GM12878 (cell line): ENCODE results near the gene EMP1. TPM values are rescaled to one million over a fixed set of nuclear protein-coding genes. Genes with fewer than 3 reads are reported as not detected.

Source experiments
- ATAC-seq: fragments of 200-7000 bp; cut with Tn5 transposase; 3 replicates; pipeline ENCODE4 v1.9.1; 2020; ENCODE audit warnings: mild to moderate bottlenecking, moderate library complexity
- BruUV-seq: library from RNA; stranded (reverse); fragments of 400-500 nt; replicated peaks from 2 replicates; lab custom pipeline; 2021; lab: Mats Ljungman, UMichigan
- CTCF ChIA-PET: fragments of 300-600 bp; sonication (Branson Sonifier 250); formaldehyde crosslinking; extraction: SDS; loops from one replicate; lab custom pipeline; 2021; ENCODE audit warnings: inconsistent platforms; lab: Yijun Ruan, JAX
- POLR2A ChIA-PET: fragments of 350-600 bp; formaldehyde crosslinking; extraction: SDS; loops from one replicate; lab custom pipeline; 2021; ENCODE audit warnings: inconsistent platforms; lab: Charles Lee
- RAD21 ChIA-PET: fragments of 300-600 bp; sonication (Branson Sonifier 250); formaldehyde crosslinking; loops from one replicate; lab custom pipeline; 2023; ENCODE audit warnings: antibody characterized with exemption; ENCODE audit not compliant: unreplicated experiment; lab: Charles Lee
- SMC1A ChIA-PET: fragments of 300-600 bp; sonication (Branson Sonifier 250); formaldehyde crosslinking; loops from one replicate; lab custom pipeline; 2023; ENCODE audit not compliant: unreplicated experiment, uncharacterized antibody; lab: Charles Lee
- DNase-seq: peaks from one replicate; pipeline ENCODE4 v3.0.0-alpha.2; 2011; ENCODE audit warnings: low read depth, low spot score
- FAIRE-seq: peaks from 3 replicates; lab custom pipeline; 2011; peaks lifted over from hg19 to GRCh38; lab: Jason Lieb, UNC
- H2AFZ ChIP-seq: 2 replicates; pipeline ENCODE4 v1.6.0; 2011; ENCODE audit warnings: low read depth, low read length, control low read depth; ENCODE audit not compliant: control insufficient read depth
- H3K27ac ChIP-seq: 2 replicates; pipeline ENCODE4 v1.5.1; 2011; ENCODE audit warnings: control low read depth; ENCODE audit not compliant: control insufficient read depth, insufficient read depth
- H3K27me3 ChIP-seq, 2 experiments: replicated peaks in 1 of 2; 2 replicates each; pipeline versions ENCODE4 v1.6.0 to v1.6.1; 2011; ENCODE audit warnings: low read length in 1 of 2; ENCODE audit not compliant: control insufficient read depth in 2 of 2, insufficient read depth in 2 of 2
- H3K36me3 ChIP-seq, 2 experiments: 2 replicates each; pipeline ENCODE4 v1.5.1; 2011; ENCODE audit warnings: low read length in 1 of 2; ENCODE audit not compliant: control insufficient read depth in 2 of 2, insufficient read depth in 2 of 2
- H3K4me1 ChIP-seq: 2 replicates; pipeline ENCODE4 v1.6.1; 2011; ENCODE audit warnings: mild to moderate bottlenecking, low read length, moderate library complexity, mixed read lengths; ENCODE audit not compliant: control insufficient read depth, insufficient read depth
- H3K4me2 ChIP-seq: 2 replicates; pipeline ENCODE4 v1.6.0; 2011; ENCODE audit warnings: control low read depth; ENCODE audit not compliant: control insufficient read depth, insufficient read depth
- H3K4me3 ChIP-seq: fragments of 200-600 bp; sonication (generic); 2 replicates; pipeline ENCODE4 v1.5.1; 2016
- H3K79me2 ChIP-seq: 2 replicates; pipeline ENCODE4 v1.6.0; 2011; ENCODE audit warnings: low read length; ENCODE audit not compliant: control insufficient read depth, insufficient read depth
- H3K9ac ChIP-seq: 2 replicates; pipeline ENCODE4 v1.8.0; 2011; ENCODE audit warnings: low read length, control low read depth, mixed read lengths; ENCODE audit not compliant: control insufficient read depth, insufficient read depth
- H3K9me3 ChIP-seq: replicated peaks from 3 replicates; pipeline ENCODE4 v1.5.1; 2011; ENCODE audit warnings: mild to moderate bottlenecking, low read length; ENCODE audit not compliant: control insufficient read depth, insufficient read depth
- H4K20me1 ChIP-seq: 2 replicates; pipeline ENCODE4 v1.6.0; 2011; ENCODE audit not compliant: control insufficient read depth, insufficient read depth
- BHLHE40 ChIP-seq, 2 experiments: fragments of 450-650 bp in 1 of 2; IDR thresholded peaks; 2 replicates each; pipeline ENCODE4 v1.6.1; 2011 to 2017; ENCODE audit warnings: low read depth in 2 of 2, borderline replicate concordance in 1 of 2, improper control_type of control experiment in 1 of 2, low read length in 1 of 2, mild to moderate bottlenecking in 1 of 2
- BMI1 ChIP-seq: fragments of 450-650 bp; IDR thresholded peaks from 2 replicates; pipeline ENCODE4 v1.6.1; 2016; ENCODE audit warnings: mild to moderate bottlenecking, moderate library complexity, borderline replicate concordance
- CHD4 ChIP-seq: fragments of 200-600 bp; sonication (generic); IDR thresholded peaks from 2 replicates; pipeline ENCODE4 v1.6.1; 2016; ENCODE audit warnings: mild to moderate bottlenecking
- MEF2B ChIP-seq: fragments of 450-650 bp; IDR thresholded peaks from 2 replicates; pipeline ENCODE4 v1.6.1; 2018; ENCODE audit warnings: mild to moderate bottlenecking, moderate library complexity; ENCODE audit not compliant: partially characterized antibody, poor library complexity, severe bottlenecking
- MTA3 ChIP-seq: IDR thresholded peaks from 2 replicates; pipeline ENCODE4 v1.6.1; 2012; ENCODE audit warnings: low read length, inconsistent platforms, borderline replicate concordance
- NR2C1 ChIP-seq: fragments of 450-650 bp; IDR thresholded peaks from 2 replicates; pipeline ENCODE4 v1.6.1; 2017; ENCODE audit warnings: antibody characterized with exemption, mild to moderate bottlenecking, moderate library complexity
- RCOR1 ChIP-seq: conservative IDR thresholded peaks from 2 replicates; pipeline ENCODE4 v1.6.1; 2012; ENCODE audit warnings: low read depth, low read length, improper control_type of control experiment
- WRNIP1 ChIP-seq: IDR thresholded peaks from 2 replicates; pipeline ENCODE4 v1.6.1; 2011; ENCODE audit warnings: low read depth, low read length, improper control_type of control experiment, borderline replicate concordance
- ZZZ3 ChIP-seq: IDR thresholded peaks from 2 replicates; pipeline ENCODE4 v1.6.1; 2011; ENCODE audit warnings: low read depth; ENCODE audit not compliant: control insufficient read depth, insufficient read length
- WGBS: methylation state at CpG from one replicate; pipeline ENCODE4 v1.1.6; 2016; ENCODE audit warnings: low lambda C conversion rate; ENCODE audit not compliant: insufficient replicate concordance, insufficient coverage; ENCODE audit errors: missing lambda C conversion rate; 5-methylcytosine and 5-hydroxymethylcytosine counted together
- in situ Hi-C: fragments of 300-500 bp; cut with MboI; formaldehyde crosslinking; loops from 9 replicates; pipeline ENCODE4 v1.14.3; 2018; ENCODE audit warnings: mixed read lengths
- intact Hi-C: fragments of 100-400 bp; cut with micrococcal nuclease; formaldehyde crosslinking; loops from one replicate; pipeline ENCODE4 v1.14.2; 2022; ENCODE audit not compliant: unreplicated experiment
- polyA plus RNA-seq, 11 experiments: library from polyadenylated mRNA; depleted of rRNA in 4 of 11; unstranded in 6 of 11; stranded (reverse) in 5 of 11; fragments of >200 nt; fragmentation: Nextera tagmentation in 4 of 11; fragmentation: Illumina TruSeq in 1 of 11; extraction: Ambion mirVana in 4 of 11; extraction: Trizol in 1 of 11; gene quantifications; 1 replicate in 1 of 11; 2 replicates in 10 of 11; pipeline versions ENCODE4 v1.2.1 to v1.2.3, GENCODE V29; 2011 to 2016; ENCODE audit warnings: inconsistent platforms in 2 of 11, missing spikeins in 2 of 11, low read depth in 1 of 11
- total RNA-seq, 4 experiments: library from RNA; depleted of rRNA in 3 of 4; stranded (reverse); fragments of >200 nt in 3 of 4; fragmentation: Illumina TruSeq in 1 of 4; extraction: Trizol in 1 of 4; gene quantifications; 2 replicates each; pipeline versions ENCODE4 v1.2.1 to v1.2.3, GENCODE V29; 2013 to 2021

The EMP1 gene
- total and polyA plus RNA-seq, 10 of the 15 experiments (the other 5 are each of a cell fraction or from before 2014, with no cell fraction given) = 0.09 to 0.90 (median 0.25) TPM; not detected in 1

GRCh38 chr12:13223179-13223804 lies 26.8 kb downstream of the EMP1 start:
- no peak overlapping the region for H3K27ac ChIP-seq
- no peak overlapping the region for H3K9ac ChIP-seq
- in situ Hi-C loops (no loop called here), intact Hi-C loops (no loop called here)
- ChIA-PET RAD21 (interaction anchor here (0.9 kb wide), 1 partner anchor 11 kb away, joined by 3 read pairs; no protein-coding TSS in a partner anchor), SMC1A (no interaction called here), CTCF (interaction anchor here (0.9 to 1.5 kb wide), 2 partner anchors 33 to 247 kb away, joined by 4 to 5 read pairs; no protein-coding TSS in a partner anchor), POLR2A (interaction anchor here (0.5 kb wide), 1 partner anchor 301 kb away, joined by 4 read pairs; no protein-coding TSS in a partner anchor)
- TF ChIP-seq WRNIP1 (no peak), BHLHE40 (IDR thresholded peaks at IDR 0.05; ENCODE audit: borderline replicate concordance in 1 of 2, low read depth in 2 of 2, low read length in 1 of 2) (no peak), RCOR1 (no peak), NR2C1 (no peak), BMI1 (no peak), CHD4 (no peak), ZZZ3 (no peak), MEF2B (no peak), MTA3 (no peak)
- FAIRE-seq = no peak
- H3K36me3 ChIP-seq = no peaks in the 10 kb centered on the region
- no peak overlapping the region for H3K4me2 ChIP-seq
- no TSS peak for BruUV-seq
- H3K4me3 ChIP-seq = no peak overlapping the region
- H3K9me3 ChIP-seq = no peaks in the 10 kb centered on the region; the same call in 2 of the 3 replicates
- ATAC-seq = no peak
- H2AFZ ChIP-seq = no peak overlapping the region
- no peaks in the 10 kb centered on the region for H3K4me1 ChIP-seq
- no peaks in the 10 kb centered on the region for H4K20me1 ChIP-seq
- no peak for DNase-seq
- H3K27me3 ChIP-seq = peaks cover 0 to 2% of the 10 kb centered on the region in 2 experiments; a peak in 3 of 4 replicates
- WGBS = 7% methylated on average over 5 of the region's 5 CpGs
- H3K79me2 ChIP-seq = no peaks in the 10 kb centered on the region
